BLaER1 treated with 17β-estradiol and CSF1 and Interleukin-3, amounts not matched to agents 10 nM and 100 nM (cell line): ENCODE data around the gene OPN3.
"Not testable (repeated sequence)": the region's sequence is repeated elsewhere in the genome, so short reads cannot be mapped to it uniquely, and the experiment has no call there.

Experiments used
- H3K27ac ChIP-seq, 11 experiments: shearing (Covaris generic); formaldehyde crosslinking; 2 replicates each; pipeline ENCODE4 v1.8.1; 2022
- H3K27me3 ChIP-seq, 11 experiments: shearing (Covaris generic); formaldehyde crosslinking; 2 replicates each; pipeline ENCODE4 v1.8.1; 2022
- H3K36me3 ChIP-seq, 11 experiments: shearing (Covaris generic); formaldehyde crosslinking; 2 replicates each; pipeline ENCODE4 v1.8.1; 2022
- H3K4me1 ChIP-seq, 10 experiments: shearing (Covaris generic); formaldehyde crosslinking; 2 replicates each; pipeline ENCODE4 v1.8.1; 2022
- H3K4me2 ChIP-seq, 11 experiments: shearing (Covaris generic); formaldehyde crosslinking; 2 replicates each; pipeline ENCODE4 v1.8.1; 2022
- H3K4me3 ChIP-seq, 10 experiments: shearing (Covaris generic); formaldehyde crosslinking; 2 replicates each; pipeline ENCODE4 v1.8.1; 2022
- H3K9ac ChIP-seq, 11 experiments: shearing (Covaris generic); formaldehyde crosslinking; 2 replicates each; pipeline ENCODE4 v1.8.1; 2022
- H3K9me3 ChIP-seq, 11 experiments: shearing (Covaris generic); formaldehyde crosslinking; replicated peaks in 1 of 11; 2 replicates each; pipeline ENCODE4 v1.8.1; 2022
- H4K20me1 ChIP-seq, 11 experiments: shearing (Covaris generic); formaldehyde crosslinking; 2 replicates each; pipeline ENCODE4 v1.8.1; 2022
- Cebpa-rat ChIP-seq, 11 experiments: shearing (Covaris generic); IDR thresholded peaks; 2 replicates each; pipeline ENCODE4 v1.8.1; 2022

OPN3 gene

DNA sequence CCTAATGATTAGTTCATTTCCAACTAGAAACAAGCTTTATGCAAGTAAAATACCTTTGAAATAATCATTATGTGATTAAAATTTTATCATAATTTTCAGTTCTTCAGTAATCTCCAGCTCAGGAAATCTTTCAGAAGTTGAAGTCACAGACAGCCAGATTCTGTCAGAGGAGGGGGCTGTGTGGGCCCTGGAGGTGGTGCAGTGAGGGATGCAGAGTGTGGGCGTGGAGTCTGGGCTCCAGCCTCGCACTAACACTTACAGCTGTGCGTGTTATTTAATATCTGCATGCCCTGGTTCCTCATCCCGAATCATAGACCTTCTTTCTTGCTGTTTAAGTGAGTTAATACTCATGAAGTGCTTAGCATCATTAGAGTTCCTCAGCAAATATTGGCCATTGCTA, 35.8 kb upstream of the OPN3 start:
- Histone ChIP-seq H3K4me2 (no peak overlapping the region), H3K27me3 (no peaks in the 10 kb centered on the region)

GRCh38 chr1:241674805-241675384, 34.7 kb upstream of the OPN3 start:
- no peaks in the 10 kb centered on the region for H3K27me3 ChIP-seq
- H3K9ac ChIP-seq = no peak overlapping the region
- no peak overlapping the region for H3K4me2 ChIP-seq
- H3K4me3 ChIP-seq = no peak overlapping the region
- no peaks in the 10 kb centered on the region for H4K20me1 ChIP-seq
- no peak for TF ChIP-seq Cebpa-rat (IDR thresholded peaks at IDR 0.05)
- H3K36me3 ChIP-seq = no peaks in the 10 kb centered on the region
- no peaks in the 10 kb centered on the region for H3K9me3 ChIP-seq
- no peak overlapping the region for H3K27ac ChIP-seq
- peaks cover 0 to 4% (median 0%) of the 10 kb centered on the region in 10 experiments; a peak in 3 of 20 replicates for H3K4me1 ChIP-seq

More for the DNA sequence above, 35.8 kb upstream of the OPN3 start:
- H4K20me1 ChIP-seq = no peaks in the 10 kb centered on the region
- H3K27ac ChIP-seq = no peak overlapping the region
- no peaks in the 10 kb centered on the region for H3K36me3 ChIP-seq
- H3K9me3 ChIP-seq = no peaks in the 10 kb centered on the region
- no peak for TF ChIP-seq Cebpa-rat (IDR thresholded peaks at IDR 0.05)
- no peak overlapping the region for H3K4me3 ChIP-seq
- peaks cover 0 to 5% (median 0%) of the 10 kb centered on the region in 10 experiments; a peak in 3 of 20 replicates for H3K4me1 ChIP-seq
- H3K9ac ChIP-seq = no peak overlapping the region

GRCh38 chr1:241672301-241672700, 32.1 kb upstream of the OPN3 start:
- H3K9me3 ChIP-seq = no peaks in the 10 kb centered on the region
- H4K20me1 ChIP-seq = no peaks in the 10 kb centered on the region
- no peaks in the 10 kb centered on the region for H3K27me3 ChIP-seq
- TF ChIP-seq Cebpa-rat (IDR thresholded peaks at IDR 0.05) = no peak
- no peaks in the 10 kb centered on the region for H3K36me3 ChIP-seq
- no peak overlapping the region for H3K4me3 ChIP-seq
- H3K4me2 ChIP-seq = no peak overlapping the region
- no peak overlapping the region for H3K27ac ChIP-seq
- H3K4me1 ChIP-seq = peaks cover 0 to 3% (median 0%) of the 10 kb centered on the region in 10 experiments; a peak in 2 of 20 replicates
- no peak overlapping the region for H3K9ac ChIP-seq

GRCh38 chr1:241666419-241666818, 26.2 kb upstream of the OPN3 start:
- H3K4me1 ChIP-seq = no peaks in the 10 kb centered on the region
- TF ChIP-seq Cebpa-rat (IDR thresholded peaks at IDR 0.05) = no peak
- no peaks in the 10 kb centered on the region for H3K36me3 ChIP-seq
- no peak overlapping the region for H3K9ac ChIP-seq
- no peaks in the 10 kb centered on the region for H3K27me3 ChIP-seq
- no peak overlapping the region for H3K27ac ChIP-seq
- H4K20me1 ChIP-seq = no peaks in the 10 kb centered on the region
- no peak overlapping the region for H3K4me3 ChIP-seq
- no peaks in the 10 kb centered on the region for H3K9me3 ChIP-seq
- no peak overlapping the region for H3K4me2 ChIP-seq

GRCh38 chr1:241660424-241660972, 20.3 kb upstream of the OPN3 start:
- no peak overlapping the region for H3K4me2 ChIP-seq

DNA sequence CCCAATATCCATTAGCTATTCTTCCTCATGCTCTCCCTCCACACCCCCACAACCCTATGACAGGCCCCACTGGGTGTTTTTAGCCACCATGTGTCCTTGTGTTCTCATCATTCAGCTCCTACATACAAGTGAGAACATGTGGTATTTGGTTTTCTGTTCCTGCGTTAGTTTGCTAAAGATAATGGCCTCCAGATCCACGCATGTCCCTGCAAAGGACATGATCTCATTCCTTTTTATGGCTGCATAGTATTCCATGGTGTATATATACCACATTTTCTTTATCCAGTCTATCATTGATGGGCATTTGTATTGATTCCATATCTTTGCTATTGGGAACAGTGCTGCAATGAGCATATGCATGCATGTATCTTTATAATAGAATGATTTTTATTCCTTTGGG, 18.8 kb upstream of the OPN3 start:
- not testable (repeated sequence) for H3K4me1 ChIP-seq, H3K27ac ChIP-seq, H3K36me3 ChIP-seq, H3K4me3 ChIP-seq, H3K9ac ChIP-seq, H4K20me1 ChIP-seq, H3K27me3 ChIP-seq, H3K9me3 ChIP-seq, H3K4me2 ChIP-seq

More at GRCh38 chr1:241660424-241660972, 20.3 kb upstream of the OPN3 start:
- no peak overlapping the region for H3K4me3 ChIP-seq
- 0 out of 22 replicates have a peak, but pooled peaks cover 0 to 4% (median 0%) of the 10 kb centered on the region in 11 experiments for H3K9me3 ChIP-seq
- H3K9ac ChIP-seq = no peak overlapping the region
- no peak for TF ChIP-seq Cebpa-rat (IDR thresholded peaks at IDR 0.05)
- no peaks in the 10 kb centered on the region for H3K27me3 ChIP-seq
- H3K27ac ChIP-seq = no peak overlapping the region
- H4K20me1 ChIP-seq = no peaks in the 10 kb centered on the region
- H3K4me1 ChIP-seq = no peaks in the 10 kb centered on the region
- no peaks in the 10 kb centered on the region for H3K36me3 ChIP-seq

- Histone ChIP-seq H3K27me3 (no peaks in the 10 kb centered on the region), H3K9ac (no peak overlapping the region), H3K4me3 (no peak overlapping the region), H3K36me3 (no peaks in the 10 kb centered on the region), H3K9me3 (0 out of 22 replicates have a peak, but pooled peaks cover 0 to 4% (median 0%) of the 10 kb centered on the region in 11 experiments), H3K27ac (no peak overlapping the region), H3K4me1 (no peaks in the 10 kb centered on the region), H3K4me2 (no peak overlapping the region), H4K20me1 (no peaks in the 10 kb centered on the region)
- TF ChIP-seq Cebpa-rat (IDR thresholded peaks at IDR 0.05) = no peak
These were observed 18.1 kb upstream of the OPN3 start for GRCh38 chr1:241658081-241658793.

- Histone ChIP-seq H3K36me3 (no peaks in the 10 kb centered on the region), H3K4me3 (no peak overlapping the region), H3K4me1 (no peaks in the 10 kb centered on the region), H4K20me1 (no peaks in the 10 kb centered on the region), H3K9me3 (0 out of 22 replicates have a peak, but pooled peaks cover 0 to 4% (median 0%) of the 10 kb centered on the region in 11 experiments), H3K27me3 (no peaks in the 10 kb centered on the region), H3K4me2 (no peak overlapping the region), H3K9ac (no peak overlapping the region), H3K27ac (no peak overlapping the region)
- no peak for TF ChIP-seq Cebpa-rat (IDR thresholded peaks at IDR 0.05)
These were observed 14.5 kb upstream of the OPN3 start for GRCh38 chr1:241654641-241655040.

DNA sequence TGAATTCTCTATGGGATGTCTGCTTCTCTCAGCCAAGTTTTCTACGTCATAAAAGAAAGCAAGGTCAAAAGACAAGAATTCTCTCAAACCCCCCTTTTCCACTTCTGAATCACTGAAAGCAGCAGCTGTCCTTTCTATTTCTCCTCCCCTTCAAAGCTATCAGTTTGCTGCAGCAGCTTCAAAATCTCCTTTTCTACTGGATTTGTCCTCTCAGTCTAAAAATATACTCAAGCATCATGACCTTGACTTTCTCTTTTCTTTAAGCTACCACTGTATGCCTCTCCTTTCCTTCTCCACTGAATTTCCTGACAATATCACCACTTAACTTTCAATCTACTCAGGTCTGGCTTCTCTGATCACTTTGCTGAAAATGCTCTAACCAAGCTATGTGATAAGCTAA, 13.8 kb upstream of the OPN3 start:
- Histone ChIP-seq H3K4me3 (no peak overlapping the region), H4K20me1 (no peaks in the 10 kb centered on the region), H3K9me3 (0 out of 22 replicates have a peak, but pooled peaks cover 0 to 2% (median 0%) of the 10 kb centered on the region in 11 experiments), H3K36me3 (no peaks in the 10 kb centered on the region), H3K9ac (no peak overlapping the region), H3K4me1 (no peaks in the 10 kb centered on the region), H3K4me2 (no peak overlapping the region), H3K27ac (no peak overlapping the region), H3K27me3 (no peaks in the 10 kb centered on the region)
- TF ChIP-seq Cebpa-rat (IDR thresholded peaks at IDR 0.05) = no peak

DNA sequence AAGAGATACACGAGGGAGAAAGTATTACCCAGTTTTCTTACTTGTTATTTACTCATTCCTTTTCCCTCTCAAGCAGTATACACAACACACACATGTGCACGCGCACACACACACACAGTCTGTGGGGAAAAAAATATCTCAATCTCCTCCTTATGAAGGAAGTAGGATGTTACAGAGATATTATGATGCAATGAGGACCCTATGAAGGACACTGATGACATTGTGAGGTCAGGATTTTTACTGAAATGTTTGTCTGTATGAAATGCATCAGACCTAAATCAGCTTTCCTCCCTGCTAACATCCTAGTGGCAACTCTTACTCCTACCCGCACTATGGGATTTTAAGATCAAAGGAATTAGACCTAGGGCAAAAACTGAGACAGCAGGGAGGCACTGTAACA, 11.8 kb upstream of the OPN3 start, which contains the start of gene WDR64:
WDR64 (plus strand) TSS at position 270 of the 400 bp plus-strand sequence. CDS start 204 bp downstream, outside the sequence.
- Histone ChIP-seq H3K27ac (no peak within 1 kb of the TSS), H3K4me1 (no peaks in the 10 kb centered on the region), H3K36me3 (no peaks in the 10 kb centered on the region), H3K4me3 (no peak within 1 kb of the TSS), H3K4me2 (no peak within 1 kb of the TSS), H3K27me3 (no peaks in the 10 kb centered on the region), H3K9me3 (no peaks in the 10 kb centered on the region), H4K20me1 (no peaks in the 10 kb centered on the region), H3K9ac (no peak within 1 kb of the TSS)
- TF ChIP-seq Cebpa-rat (IDR thresholded peaks at IDR 0.05) = no peak
